ENCODE results near the gene CPSF7.
"Not testable (repeated sequence)": the region's sequence is repeated elsewhere in the genome, so short reads cannot be mapped to it uniquely, and the experiment has no call there.

Gene CPSF7

GRCh38 chr11:61383859-61384258 lies 45.9 kb downstream of the CPSF7 start:
- not testable (repeated sequence) for DNase-seq (ENCODE audit: low spot score)

GRCh38 chr11:61380884-61381283 lies 48.9 kb downstream of the CPSF7 start:
- DNase-seq (ENCODE audit: low spot score): no peak

- no peak for DNase-seq (ENCODE audit: low spot score)
These were observed 51.0 kb downstream of the CPSF7 start for GRCh38 chr11:61378713-61379313.

GRCh38 chr11:61377461-61378160 lies 52.2 kb downstream of the CPSF7 start:
- DNase-seq (ENCODE audit: low spot score): no peak

- DNase-seq (ENCODE audit: low spot score): no peak
These were observed 54.0 kb downstream of the CPSF7 start for GRCh38 chr11:61375761-61376108.

- no peak for DNase-seq (ENCODE audit: low spot score)
These were observed 56.9 kb downstream of the CPSF7 start for GRCh38 chr11:61372659-61373420.

GRCh38 chr11:61370349-61371005 lies 59.3 kb downstream of the CPSF7 start:
- DNase-seq (ENCODE audit: low spot score): no peak

- peak; percentile 31 for DNase-seq (ENCODE audit: low spot score)
These were observed 60.1 kb downstream of the CPSF7 start for GRCh38 chr11:61369372-61370348.

- no peak for DNase-seq (ENCODE audit: low spot score)
These were observed 61.1 kb downstream of the CPSF7 start for GRCh38 chr11:61368646-61369045.

- DNase-seq (ENCODE audit: low spot score): no peak
These were observed 62.4 kb downstream of the CPSF7 start for GRCh38 chr11:61367406-61367805.

GRCh38 chr11:61364012-61364675 lies 65.6 kb downstream of the CPSF7 start:
- DNase-seq (ENCODE audit: low spot score): no peak

- no peak for DNase-seq (ENCODE audit: low spot score)
These were observed 67.3 kb downstream of the CPSF7 start for GRCh38 chr11:61362542-61362875.

GRCh38 chr11:61361741-61362541 lies 67.8 kb downstream of the CPSF7 start, which contains the start of the genes CYB561A3 and TMEM138:
Gene CYB561A3, minus strand, starts transcription at chr11:61361882. Its CDS starts 5,169 bp downstream, at chr11:61356713.
Gene TMEM138, plus strand, starts transcription at chr11:61362374. Its CDS starts 2,017 bp downstream, at chr11:61364391.
- peak; percentile 93 for DNase-seq (ENCODE audit: low spot score)

GRCh38 chr11:61361237-61361740 lies 68.5 kb downstream of the CPSF7 start:
- peak; percentile 17 for DNase-seq (ENCODE audit: low spot score)

- no peak for DNase-seq (ENCODE audit: low spot score)
These were observed 70.3 kb downstream of the CPSF7 start for GRCh38 chr11:61359516-61359915.

GRCh38 chr11:61358566-61358965 lies 71.2 kb downstream of the CPSF7 start:
- DNase-seq (ENCODE audit: low spot score): no peak

- DNase-seq (ENCODE audit: low spot score): no peak
These were observed 71.9 kb downstream of the CPSF7 start for GRCh38 chr11:61357894-61358239.

- DNase-seq (ENCODE audit: low spot score): peak; percentile 78
These were observed 72.4 kb downstream of the CPSF7 start for GRCh38 chr11:61357233-61357893.

- DNase-seq (ENCODE audit: low spot score): no peak
These were observed 73.1 kb downstream of the CPSF7 start for GRCh38 chr11:61356706-61357105.

Measured in pons (tissue), 1 donor.